Activated naive CD4-positive, alpha-beta T cell treated with anti-CD3 and anti-CD28 coated beads, Interleukin-2, amount 50 U/mL, for 24 hours (primary cell): ENCODE results near the gene SCN9A.
"Not testable (repeated sequence)": the region's sequence is repeated elsewhere in the genome, so short reads cannot be mapped to it uniquely, and the experiment has no call there.

ENCODE experiments used
- H3K27ac Mint-ChIP-seq: one replicate; pipeline ENCODE4 v1.8.0; 2021; ENCODE audit warnings: mild to moderate bottlenecking, mixed read lengths
- H3K27me3 Mint-ChIP-seq: one replicate; pipeline ENCODE4 v1.8.0; 2021; ENCODE audit warnings: mixed read lengths
- H3K36me3 Mint-ChIP-seq: one replicate; pipeline ENCODE4 v1.8.0; 2021; ENCODE audit warnings: mixed read lengths
- H3K4me1 Mint-ChIP-seq: one replicate; pipeline ENCODE4 v1.8.0; 2021; ENCODE audit warnings: mixed read lengths
- H3K4me3 Mint-ChIP-seq: one replicate; pipeline ENCODE4 v1.8.0; 2021; ENCODE audit warnings: mild to moderate bottlenecking, mixed read lengths
- H3K9me3 Mint-ChIP-seq: one replicate; pipeline ENCODE4 v1.8.0; 2021; ENCODE audit warnings: mixed read lengths

SCN9A gene

GRCh38 chr2:166375736-166376487, at the start of gene SCN9A:
TSS of gene SCN9A (minus strand) at chr2:166375944. CDS start at chr2:166311756, 64,188 bp downstream.
- H3K27me3 Mint-ChIP-seq, result peaks cover 24% of the 10 kb centered on the region
- no peak within 1 kb of the TSS for H3K27ac Mint-ChIP-seq
- no peak within 1 kb of the TSS for H3K4me3 Mint-ChIP-seq
- H3K36me3 Mint-ChIP-seq, result no peaks in the 10 kb centered on the region
- H3K9me3 Mint-ChIP-seq, result no peaks in the 10 kb centered on the region
- H3K4me1 Mint-ChIP-seq, result no peaks in the 10 kb centered on the region

DNA sequence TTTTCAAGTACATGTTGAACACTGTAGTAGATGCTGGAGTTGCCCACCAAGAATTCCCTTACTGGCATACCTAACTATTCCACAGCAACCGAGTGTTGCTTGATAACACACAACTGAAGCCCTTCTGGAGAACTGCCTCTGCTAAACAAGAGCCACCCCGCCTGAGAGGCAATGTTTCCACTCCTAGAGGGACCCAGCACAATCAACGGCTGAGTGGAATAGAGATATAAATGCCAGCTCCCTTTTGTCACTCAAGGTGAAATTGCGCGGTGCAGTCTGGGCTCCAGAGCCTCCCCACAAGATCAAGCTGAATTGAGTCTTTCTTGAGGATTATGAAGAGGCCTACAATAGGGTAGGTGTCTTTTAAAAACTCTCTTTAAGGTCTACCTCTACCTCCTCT, 49.1 kb upstream of the SCN9A start:
- Mint-ChIP-seq H3K36me3 (no peaks in the 10 kb centered on the region), H3K4me3 (no peak overlapping the region), H3K4me1 (no peaks in the 10 kb centered on the region), H3K27me3 (no peaks in the 10 kb centered on the region), H3K27ac (no peak overlapping the region), H3K9me3 (no peaks in the 10 kb centered on the region)

DNA sequence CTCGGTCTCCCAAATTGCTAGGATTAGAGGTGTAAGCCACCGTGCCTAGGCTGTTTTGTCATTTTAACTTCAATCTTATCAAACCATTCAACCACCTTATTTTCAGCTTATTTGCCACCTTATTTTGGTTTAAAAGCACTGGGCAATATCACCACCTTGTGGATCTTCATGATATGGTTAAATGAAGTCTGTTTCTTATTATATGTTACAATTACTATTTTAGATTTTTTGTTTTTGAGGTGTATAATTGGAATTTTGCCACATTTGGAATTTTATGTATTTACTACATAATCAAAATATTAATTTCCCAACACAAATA, 43.8 kb upstream of the SCN9A start:
- Mint-ChIP-seq H3K36me3 (no peaks in the 10 kb centered on the region), H3K9me3 (no peaks in the 10 kb centered on the region), H3K27ac (no peak overlapping the region), H3K4me1 (no peaks in the 10 kb centered on the region), H3K4me3 (no peak overlapping the region), H3K27me3 (no peaks in the 10 kb centered on the region)

DNA sequence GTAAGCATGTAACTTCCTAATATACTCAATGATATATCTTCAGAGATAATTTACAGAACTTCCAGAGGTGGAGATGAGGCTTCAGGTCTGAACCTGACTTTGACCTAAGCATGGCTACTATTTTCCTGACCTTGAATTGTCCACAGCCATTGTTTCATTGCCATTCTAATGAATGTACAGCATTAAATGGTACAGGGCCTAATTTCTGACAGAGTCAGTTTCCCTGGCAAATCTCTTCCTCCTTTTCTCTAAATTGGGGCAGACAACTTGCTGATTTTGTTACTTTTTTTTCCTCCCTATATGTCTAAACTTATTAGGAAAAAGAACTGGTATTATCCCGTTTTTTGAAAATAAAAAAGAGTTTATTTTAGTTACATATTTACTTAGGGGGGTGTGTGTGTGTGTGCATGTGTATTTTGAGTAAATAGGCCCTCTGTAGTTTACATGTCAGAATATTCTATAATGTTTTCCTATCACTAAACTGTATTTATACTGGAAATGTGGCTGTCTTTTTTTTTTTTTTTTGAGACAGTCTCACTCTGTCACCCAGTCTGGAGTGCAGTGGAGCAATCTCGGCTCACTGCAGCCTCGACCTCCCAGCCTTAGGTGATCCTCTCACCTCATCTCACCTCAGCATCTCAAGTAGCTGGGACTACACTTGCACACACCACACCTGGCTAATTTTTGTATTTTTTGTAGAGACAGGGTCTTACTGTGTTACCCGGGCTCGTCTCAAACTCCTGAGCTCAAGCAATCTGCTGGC, 43.3 kb upstream of the SCN9A start:
- no peaks in the 10 kb centered on the region for H3K4me1 Mint-ChIP-seq
- H3K36me3 Mint-ChIP-seq, result no peaks in the 10 kb centered on the region
- H3K27me3 Mint-ChIP-seq, result no peaks in the 10 kb centered on the region
- no peaks in the 10 kb centered on the region for H3K9me3 Mint-ChIP-seq
- no peak overlapping the region for H3K4me3 Mint-ChIP-seq
- no peak overlapping the region for H3K27ac Mint-ChIP-seq

DNA sequence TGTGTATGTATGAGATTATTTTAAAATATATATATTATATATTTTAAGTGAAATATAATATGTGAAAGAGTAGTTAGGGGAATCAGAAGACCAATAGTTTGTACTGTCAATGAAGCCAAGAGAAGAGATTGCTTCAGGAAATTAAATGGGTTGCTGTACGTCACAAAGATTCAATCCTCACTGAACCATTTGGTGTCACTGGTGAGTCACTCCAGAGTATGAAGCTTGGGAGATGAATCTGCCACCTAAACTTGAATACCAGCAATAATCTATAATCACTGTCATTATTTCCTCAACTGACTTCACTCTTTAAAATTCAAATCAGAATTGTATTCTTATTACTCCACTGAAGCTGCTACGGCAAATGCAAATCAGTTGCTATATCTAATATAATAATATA, 41.9 kb upstream of the SCN9A start:
- no peaks in the 10 kb centered on the region for H3K27me3 Mint-ChIP-seq
- no peak overlapping the region for H3K4me3 Mint-ChIP-seq
- no peak overlapping the region for H3K27ac Mint-ChIP-seq
- no peaks in the 10 kb centered on the region for H3K36me3 Mint-ChIP-seq
- H3K9me3 Mint-ChIP-seq, result no peaks in the 10 kb centered on the region
- H3K4me1 Mint-ChIP-seq, result no peaks in the 10 kb centered on the region

- no peak overlapping the region for H3K4me3 Mint-ChIP-seq
- no peaks in the 10 kb centered on the region for H3K4me1 Mint-ChIP-seq
- no peak overlapping the region for H3K27ac Mint-ChIP-seq
- no peaks in the 10 kb centered on the region for H3K36me3 Mint-ChIP-seq
- no peaks in the 10 kb centered on the region for H3K9me3 Mint-ChIP-seq
- no peaks in the 10 kb centered on the region for H3K27me3 Mint-ChIP-seq
These were observed 37.5 kb upstream of the SCN9A start for GRCh38 chr2:166413255-166413654.

DNA sequence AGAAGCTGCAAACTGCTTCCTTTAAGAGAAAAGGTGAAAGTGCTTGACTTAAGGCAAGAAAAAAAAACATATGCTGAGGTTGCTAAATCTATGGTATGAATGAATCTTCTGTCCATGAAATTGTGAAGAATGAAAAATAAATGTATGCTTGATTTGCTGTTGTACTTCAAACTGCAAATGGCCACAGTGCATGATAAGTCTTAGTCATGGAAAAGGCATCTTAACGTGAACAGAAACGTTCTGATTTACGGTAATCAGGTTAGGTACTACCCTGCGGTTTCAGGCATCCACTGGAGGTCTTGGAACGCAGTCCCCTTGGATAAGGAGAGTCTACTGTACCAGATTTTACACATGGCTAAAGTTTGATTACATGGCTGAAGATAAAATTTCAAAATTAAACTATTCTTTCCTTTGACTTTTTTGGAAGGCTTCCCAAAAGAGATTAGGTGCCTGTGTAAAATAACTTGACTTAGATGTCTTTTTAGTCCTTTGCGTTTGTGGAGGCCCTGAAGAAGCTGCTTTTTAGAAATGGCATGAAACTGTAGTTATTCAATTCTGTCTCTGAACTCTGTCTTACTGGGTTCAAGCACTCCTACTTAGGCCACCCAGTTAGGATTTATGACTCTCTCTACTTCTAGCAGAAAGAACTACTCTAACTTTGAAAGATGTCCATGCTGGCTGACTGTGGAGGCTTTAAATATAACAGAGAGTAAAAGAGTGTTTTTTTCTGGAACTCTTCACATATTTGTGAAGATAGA, 35.9 kb upstream of the SCN9A start:
- no peaks in the 10 kb centered on the region for H3K4me1 Mint-ChIP-seq
- H3K4me3 Mint-ChIP-seq, result no peak overlapping the region
- no peak overlapping the region for H3K27ac Mint-ChIP-seq
- no peaks in the 10 kb centered on the region for H3K9me3 Mint-ChIP-seq
- no peaks in the 10 kb centered on the region for H3K27me3 Mint-ChIP-seq
- no peaks in the 10 kb centered on the region for H3K36me3 Mint-ChIP-seq

DNA sequence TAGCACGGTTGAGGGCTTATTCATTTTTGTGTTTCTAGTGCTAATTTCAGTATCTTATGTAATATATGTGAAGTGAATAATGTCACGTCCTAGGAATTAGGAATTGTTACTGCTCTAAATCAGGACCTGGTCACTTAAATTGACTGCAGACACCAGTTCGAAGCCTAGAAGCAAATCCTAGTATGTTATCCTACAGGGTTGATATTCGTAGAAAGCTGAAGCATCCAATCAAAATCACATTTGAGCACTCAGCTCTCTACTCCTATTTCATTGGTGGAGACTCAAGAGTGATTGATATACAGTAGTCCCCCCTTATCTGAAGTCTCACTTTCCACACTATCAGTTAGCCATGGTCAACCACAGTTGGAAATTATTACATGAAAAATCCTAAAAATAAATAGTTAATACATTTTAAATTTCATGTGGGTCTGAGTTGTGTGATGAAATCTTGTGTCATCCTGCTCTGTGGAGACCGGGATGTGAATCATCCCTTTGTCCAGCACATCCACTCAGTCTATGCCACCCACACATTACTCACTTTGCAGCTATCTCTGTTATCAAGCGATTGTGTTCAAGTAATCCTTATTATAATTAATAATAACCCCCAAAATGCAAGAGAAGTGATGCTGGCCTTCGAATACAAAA, 35.2 kb upstream of the SCN9A start:
- H3K9me3 Mint-ChIP-seq, result no peaks in the 10 kb centered on the region
- H3K4me1 Mint-ChIP-seq, result no peaks in the 10 kb centered on the region
- H3K36me3 Mint-ChIP-seq, result no peaks in the 10 kb centered on the region
- no peak overlapping the region for H3K27ac Mint-ChIP-seq
- H3K27me3 Mint-ChIP-seq, result no peaks in the 10 kb centered on the region
- H3K4me3 Mint-ChIP-seq, result no peak overlapping the region

GRCh38 chr2:166407746-166408145, 32.0 kb upstream of the SCN9A start:
- not testable (repeated sequence) for H3K27ac Mint-ChIP-seq

GRCh38 chr2:166406374-166406773, 30.6 kb upstream of the SCN9A start:
- Mint-ChIP-seq H3K36me3 (no peaks in the 10 kb centered on the region), H3K4me1 (no peaks in the 10 kb centered on the region), H3K4me3 (no peak overlapping the region), H3K27ac (no peak overlapping the region), H3K9me3 (no peaks in the 10 kb centered on the region), H3K27me3 (no peaks in the 10 kb centered on the region)

More at GRCh38 chr2:166407746-166408145, 32.0 kb upstream of the SCN9A start:
- not testable (repeated sequence) for H3K27me3 Mint-ChIP-seq, H3K9me3 Mint-ChIP-seq, H3K36me3 Mint-ChIP-seq, H3K4me1 Mint-ChIP-seq, H3K4me3 Mint-ChIP-seq

DNA sequence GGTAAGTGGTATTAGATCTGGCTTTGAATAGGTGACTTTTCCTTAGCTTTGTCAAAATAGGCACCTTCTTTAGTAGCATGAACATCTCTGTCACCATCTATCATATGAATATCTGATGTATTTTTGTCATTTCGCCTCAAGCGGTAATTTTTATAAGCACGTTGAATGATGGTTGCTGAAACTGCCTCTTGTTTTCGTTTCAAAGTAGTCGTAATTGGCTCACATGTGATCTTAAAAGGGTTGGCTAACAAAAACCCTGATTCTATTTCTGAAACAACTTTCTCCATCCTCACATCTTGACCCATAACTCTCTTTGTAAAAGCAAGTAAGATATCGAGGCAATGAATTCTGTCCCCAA, 29.8 kb upstream of the SCN9A start:
- Mint-ChIP-seq H3K27ac (no peak overlapping the region), H3K4me3 (no peak overlapping the region), H3K36me3 (no peaks in the 10 kb centered on the region), H3K9me3 (no peaks in the 10 kb centered on the region), H3K4me1 (no peaks in the 10 kb centered on the region), H3K27me3 (no peaks in the 10 kb centered on the region)

GRCh38 chr2:166404831-166405568, 29.3 kb upstream of the SCN9A start:
- H3K27me3 Mint-ChIP-seq, result no peaks in the 10 kb centered on the region
- no peak overlapping the region for H3K27ac Mint-ChIP-seq
- no peaks in the 10 kb centered on the region for H3K36me3 Mint-ChIP-seq
- no peaks in the 10 kb centered on the region for H3K9me3 Mint-ChIP-seq
- H3K4me3 Mint-ChIP-seq, result no peak overlapping the region
- H3K4me1 Mint-ChIP-seq, result no peaks in the 10 kb centered on the region

DNA sequence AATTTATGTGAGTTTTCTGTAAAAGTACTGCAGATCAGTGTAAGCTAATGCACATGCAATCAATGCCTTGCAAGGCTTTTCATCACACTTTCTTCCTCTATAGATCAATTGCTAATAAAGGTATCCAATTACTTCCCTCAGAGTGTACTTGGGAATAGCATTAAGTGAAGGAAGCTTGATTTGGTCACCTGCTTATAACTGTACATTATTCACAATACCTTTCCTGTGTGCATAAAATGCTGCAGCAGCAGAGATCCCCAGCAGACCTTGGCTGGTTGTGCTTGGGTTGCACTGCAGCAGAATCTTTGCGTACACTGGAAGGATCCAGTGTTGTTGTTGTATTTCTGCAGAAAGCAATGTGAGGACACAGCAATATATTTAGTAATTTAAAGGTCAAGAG, 18.5 kb upstream of the SCN9A start:
- H3K4me1 Mint-ChIP-seq, result no peaks in the 10 kb centered on the region
- no peaks in the 10 kb centered on the region for H3K27me3 Mint-ChIP-seq
- H3K4me3 Mint-ChIP-seq, result no peak overlapping the region
- H3K36me3 Mint-ChIP-seq, result no peaks in the 10 kb centered on the region
- H3K27ac Mint-ChIP-seq, result no peak overlapping the region
- H3K9me3 Mint-ChIP-seq, result no peaks in the 10 kb centered on the region

DNA sequence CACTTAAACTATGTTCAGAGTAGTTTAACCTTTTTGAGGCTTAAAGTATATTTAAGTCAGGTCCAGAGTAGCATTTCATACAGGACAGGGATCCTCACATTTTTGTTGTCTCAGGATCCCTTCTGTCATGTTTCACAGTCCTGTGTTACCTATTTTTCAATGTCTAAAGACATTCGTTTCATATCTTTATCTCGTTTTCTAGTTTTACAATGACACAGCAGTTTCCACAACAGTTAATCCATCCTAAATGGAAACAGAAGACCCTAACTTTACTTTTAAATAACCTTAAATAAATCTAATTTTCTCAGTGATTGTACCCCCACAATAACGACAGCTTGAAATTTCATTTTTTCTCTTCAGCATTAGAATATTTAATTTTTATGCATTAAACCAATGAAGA, 17.3 kb upstream of the SCN9A start:
- Mint-ChIP-seq H3K36me3 (no peaks in the 10 kb centered on the region), H3K9me3 (no peaks in the 10 kb centered on the region), H3K4me1 (no peaks in the 10 kb centered on the region), H3K4me3 (no peak overlapping the region), H3K27ac (no peak overlapping the region), H3K27me3 (no peaks in the 10 kb centered on the region)

- Mint-ChIP-seq H3K4me3 (no peak overlapping the region), H3K27ac (no peak overlapping the region), H3K27me3 (no peaks in the 10 kb centered on the region), H3K36me3 (no peaks in the 10 kb centered on the region), H3K9me3 (no peaks in the 10 kb centered on the region), H3K4me1 (no peaks in the 10 kb centered on the region)
These were observed 12.8 kb upstream of the SCN9A start for GRCh38 chr2:166388481-166389070.
